Fibroblast of peridontal ligament (primary cell): ENCODE data around the gene TFDP3.

Experiments used
- DNase-seq: peaks from one replicate; pipeline ENCODE4 v3.0.0-alpha.2; 2010; ENCODE audit errors: extremely low read depth

The TFDP3 gene

DNA sequence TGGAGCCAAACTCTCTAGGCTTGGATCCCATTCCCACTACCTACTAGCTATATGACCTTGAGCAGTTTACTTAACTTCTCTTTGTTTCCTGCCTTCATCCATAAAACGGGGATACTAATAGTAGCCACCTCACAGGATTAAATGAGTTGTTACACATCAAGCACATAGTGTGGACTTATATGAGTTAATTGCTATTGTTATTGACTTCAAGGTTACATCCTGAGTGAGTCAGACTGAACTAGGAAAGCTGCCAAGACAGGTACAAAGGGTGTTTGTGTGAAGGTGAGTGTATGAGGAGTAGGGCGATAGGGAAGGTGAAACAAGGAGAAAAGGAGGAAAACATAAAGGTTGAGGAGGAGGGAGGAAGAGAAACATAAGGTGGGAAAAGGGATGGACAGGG is 32.2 kb downstream of the TFDP3 start:
- DNase-seq, result no peak

DNA sequence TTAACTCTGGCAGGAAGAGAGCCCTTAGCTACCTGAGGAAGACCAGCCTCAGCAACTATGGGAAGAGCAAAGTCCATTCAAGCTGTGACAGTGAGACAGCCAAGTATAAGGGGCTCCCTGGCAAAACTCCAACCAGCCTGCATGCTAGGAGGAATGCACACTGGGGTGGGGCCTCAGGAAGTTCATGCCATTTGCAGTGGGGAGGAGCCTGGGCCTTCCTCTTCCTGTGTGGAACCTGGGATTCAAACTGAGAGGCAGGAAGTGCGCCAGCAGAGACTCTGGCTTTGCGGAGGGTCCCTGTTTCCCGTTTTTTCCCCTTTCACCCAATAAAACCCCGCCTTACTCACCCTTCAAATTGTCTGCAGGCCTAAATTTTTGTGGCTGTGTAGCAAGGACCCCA is 33.0 kb downstream of the TFDP3 start:
- DNase-seq, result no peak

DNA sequence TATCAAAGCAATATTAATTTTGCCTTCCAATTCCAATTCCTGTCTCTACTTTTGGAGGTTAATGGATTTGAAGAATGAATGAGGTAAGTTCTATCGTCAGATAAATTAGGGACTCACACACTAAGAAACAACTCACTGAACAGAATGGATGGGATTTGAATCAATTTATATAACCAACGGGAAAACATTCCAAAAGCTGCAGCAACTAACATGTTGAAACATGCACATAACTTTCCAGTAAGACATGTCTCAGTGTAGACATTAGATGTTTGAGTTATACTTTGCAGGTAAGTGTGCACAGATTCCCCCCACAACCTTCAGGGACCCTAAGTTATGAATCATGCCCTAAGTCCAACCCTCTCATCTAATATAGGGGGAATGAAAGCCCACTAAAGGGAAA is 34.3 kb downstream of the TFDP3 start:
- DNase-seq, result no peak

DNA sequence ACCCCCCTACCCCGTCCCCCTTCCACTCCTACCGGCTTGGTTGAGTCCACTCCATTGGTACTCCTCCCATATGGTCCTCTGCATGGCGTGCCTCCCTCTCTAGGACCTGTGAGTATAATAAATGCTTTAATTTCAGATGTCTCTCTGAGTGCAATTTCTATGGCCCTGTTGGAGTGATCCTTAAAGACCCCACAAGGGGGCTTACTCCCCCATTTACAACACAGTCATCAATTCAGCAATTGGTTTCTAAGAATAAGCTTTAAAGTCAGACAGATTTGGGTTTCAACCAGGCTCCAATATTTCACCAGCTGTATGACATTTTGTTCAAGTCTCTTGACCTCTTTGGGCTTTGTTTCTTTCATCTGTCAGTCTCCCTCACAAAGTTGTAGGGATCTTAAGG is 38.7 kb downstream of the TFDP3 start:
- no peak for DNase-seq

DNA sequence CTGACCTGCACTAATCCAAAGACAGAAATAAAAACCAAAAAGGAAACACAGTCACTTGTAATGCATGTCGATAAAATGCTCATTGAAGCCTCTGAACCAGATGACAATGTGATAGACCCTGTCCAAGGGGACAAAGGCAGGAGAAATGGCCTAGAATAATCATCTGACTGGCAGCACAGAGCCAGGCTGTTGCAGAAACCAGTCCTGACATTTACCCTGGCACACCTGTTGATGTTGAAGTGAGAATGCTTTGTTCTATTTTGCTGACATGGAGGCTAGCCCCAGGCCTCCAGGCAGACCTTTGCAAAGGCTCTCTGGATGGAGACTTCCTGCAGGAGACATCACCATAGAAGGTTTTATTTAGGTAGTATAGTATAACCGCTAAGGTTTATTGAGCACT is 41.0 kb downstream of the TFDP3 start:
- no peak for DNase-seq

DNA sequence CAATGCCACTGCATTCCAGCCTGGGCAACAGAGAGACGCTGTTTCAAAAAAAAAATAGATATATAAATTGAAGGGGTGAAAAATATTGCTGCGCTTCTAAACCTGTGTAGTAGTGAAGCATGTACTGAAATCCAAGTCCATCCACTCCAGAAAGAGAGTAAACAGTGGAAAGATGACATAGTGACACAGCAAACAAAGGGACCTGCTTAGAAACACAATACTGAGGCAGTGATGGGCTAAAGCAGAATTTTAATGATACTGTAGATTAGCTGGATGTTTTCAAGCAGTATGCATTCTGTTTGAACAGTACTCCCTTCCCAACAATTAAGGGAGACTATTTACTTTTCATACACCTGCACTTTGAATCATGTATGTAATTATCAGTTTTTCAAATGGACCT is 42.5 kb downstream of the TFDP3 start:
- DNase-seq, result no peak

DNA sequence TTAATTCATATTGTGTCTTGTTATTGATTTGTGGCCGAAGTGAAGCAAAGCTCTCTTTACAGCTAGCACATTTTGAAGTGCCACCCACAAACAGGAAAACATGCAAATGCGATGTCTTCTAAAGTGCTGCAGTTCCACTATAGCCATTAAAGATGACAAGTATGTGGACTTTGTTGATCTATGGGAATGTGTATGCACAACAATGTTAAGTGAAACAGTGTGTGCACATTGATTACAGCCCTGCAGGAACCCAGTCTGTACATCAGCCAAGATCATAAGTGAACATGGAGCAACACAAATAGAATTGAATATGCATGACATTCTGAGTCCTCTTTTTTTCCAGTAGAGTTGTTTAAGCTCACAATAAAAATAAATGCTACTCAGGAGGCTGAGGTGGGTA is 43.0 kb downstream of the TFDP3 start:
- DNase-seq, result no peak

DNA sequence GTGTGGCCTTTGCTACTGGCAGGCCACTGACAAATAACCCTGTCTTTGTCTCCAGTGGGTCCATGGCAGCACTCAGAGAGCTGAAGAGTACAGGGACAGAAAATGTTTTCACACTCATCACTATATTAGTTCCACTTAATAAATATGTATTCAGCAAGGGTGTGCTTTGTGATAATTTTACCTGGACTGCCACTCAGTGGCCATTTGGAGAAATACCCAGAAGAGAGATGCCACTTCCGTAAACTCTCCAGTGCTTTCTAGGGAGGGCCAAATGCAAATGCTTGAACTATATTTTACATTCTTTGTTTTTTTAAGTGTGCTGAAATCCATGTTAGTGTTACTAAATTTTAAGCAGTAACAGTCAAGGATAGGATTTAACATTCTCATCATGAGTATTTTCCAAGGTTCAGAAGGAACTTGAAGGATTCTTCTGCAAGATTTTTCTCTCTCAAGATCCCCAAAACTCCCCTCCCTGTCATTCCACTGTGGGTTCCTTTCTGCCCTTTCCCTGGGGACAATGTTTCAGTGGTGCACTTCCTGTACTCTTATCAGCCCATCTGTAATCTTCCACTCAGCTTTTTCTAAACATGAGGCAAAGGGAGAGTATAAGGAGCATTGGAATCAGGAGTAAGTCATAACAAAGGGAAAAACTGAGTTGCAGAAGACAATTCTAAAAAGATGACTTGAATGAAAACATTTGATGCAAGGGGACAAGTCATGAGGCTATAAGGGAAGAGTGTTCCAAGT is 46.0 kb downstream of the TFDP3 start:
- no peak for DNase-seq
